ENCODE results near the gene RXRA. TPM values are rescaled to one million over a fixed set of nuclear protein-coding genes. Genes with fewer than 3 reads are reported as not detected.
A peak's percentile ranks its signal among the peaks of the same experiment; 100 is the strongest.

Gene RXRA
- polyA plus RNA-seq, 1 of the 3 experiments (the other 2 are of a cell fraction), result 7.6 TPM

DNA sequence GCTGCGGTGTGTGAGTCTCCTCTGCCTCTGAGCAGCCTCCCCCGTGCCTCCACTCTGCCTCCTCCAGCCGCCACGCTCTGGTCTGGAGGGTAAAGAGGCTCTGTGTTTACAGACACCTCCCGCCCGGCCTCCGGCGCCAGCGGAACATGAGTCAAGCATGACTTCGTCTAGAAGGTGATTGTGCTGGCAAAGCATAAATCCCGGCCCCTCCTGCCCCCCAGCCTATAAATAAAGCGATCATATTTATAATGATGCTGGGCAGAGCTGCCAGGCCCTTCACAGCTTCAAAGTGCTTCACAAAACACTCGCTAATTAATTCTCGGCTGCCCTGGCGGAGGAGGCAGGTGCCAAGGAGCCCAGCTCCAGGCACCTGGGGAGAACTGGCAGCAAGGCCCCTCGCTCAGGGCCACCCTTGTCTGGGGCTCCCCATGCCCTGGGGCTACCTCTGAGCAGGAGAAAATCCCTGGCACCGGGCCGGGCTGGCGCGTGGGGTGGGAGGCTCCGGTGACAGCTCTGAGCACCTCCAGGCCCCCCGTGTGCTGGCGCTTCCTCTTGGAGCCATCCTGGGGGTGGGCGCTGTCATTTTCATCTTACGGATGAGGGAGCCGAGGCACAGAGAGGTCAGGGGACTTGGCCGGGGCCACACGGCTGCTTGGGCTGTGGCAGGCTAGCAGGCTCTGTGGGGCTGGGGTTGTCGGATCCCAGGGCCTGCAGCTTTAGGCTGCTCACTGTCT is 87.8 kb downstream of the RXRA start (continued):
- TF ChIP-seq, protein P1, sequence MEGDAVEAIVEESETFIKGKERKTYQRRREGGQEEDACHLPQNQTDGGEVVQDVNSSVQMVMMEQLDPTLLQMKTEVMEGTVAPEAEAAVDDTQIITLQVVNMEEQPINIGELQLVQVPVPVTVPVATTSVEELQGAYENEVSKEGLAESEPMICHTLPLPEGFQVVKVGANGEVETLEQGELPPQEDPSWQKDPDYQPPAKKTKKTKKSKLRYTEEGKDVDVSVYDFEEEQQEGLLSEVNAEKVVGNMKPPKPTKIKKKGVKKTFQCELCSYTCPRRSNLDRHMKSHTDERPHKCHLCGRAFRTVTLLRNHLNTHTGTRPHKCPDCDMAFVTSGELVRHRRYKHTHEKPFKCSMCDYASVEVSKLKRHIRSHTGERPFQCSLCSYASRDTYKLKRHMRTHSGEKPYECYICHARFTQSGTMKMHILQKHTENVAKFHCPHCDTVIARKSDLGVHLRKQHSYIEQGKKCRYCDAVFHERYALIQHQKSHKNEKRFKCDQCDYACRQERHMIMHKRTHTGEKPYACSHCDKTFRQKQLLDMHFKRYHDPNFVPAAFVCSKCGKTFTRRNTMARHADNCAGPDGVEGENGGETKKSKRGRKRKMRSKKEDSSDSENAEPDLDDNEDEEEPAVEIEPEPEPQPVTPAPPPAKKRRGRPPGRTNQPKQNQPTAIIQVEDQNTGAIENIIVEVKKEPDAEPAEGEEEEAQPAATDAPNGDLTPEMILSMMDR (IDR thresholded peaks at IDR 0.05), result no peak
- TF ChIP-seq SMC3 (IDR thresholded peaks at IDR 0.05; ENCODE audit: low read depth, low read length) (no peak), SIN3A (IDR thresholded peaks at IDR 0.05; ENCODE audit: borderline replicate concordance, low read depth, low read length) (no peak), CHD2 (IDR thresholded peaks at IDR 0.05; ENCODE audit: low read length, partially characterized antibody) (no peak), FOXM1 (IDR thresholded peaks at IDR 0.05; ENCODE audit: low read depth) (no peak), RAD21 (IDR thresholded peaks at IDR 0.05; ENCODE audit: low read length) (no peak), ELF1 (IDR thresholded peaks at IDR 0.05) (no peak), TEAD4 (IDR thresholded peaks at IDR 0.05; ENCODE audit: borderline replicate concordance, insufficient read depth) (0 out of 2 replicates have a peak, but pooled peaks have one; percentile 54), TCF12 (IDR thresholded peaks at IDR 0.05) (peak; percentile 73), FOSL2 (IDR thresholded peaks at IDR 0.05; ENCODE audit: borderline replicate concordance, low read depth) (peak; percentile 64; the same call in 1 of the 2 replicates), EZH2phosphoT487 (IDR thresholded peaks at IDR 0.05; ENCODE audit: borderline replicate concordance, low read depth) (no peak)
- TF ChIP-seq, protein P2, sequence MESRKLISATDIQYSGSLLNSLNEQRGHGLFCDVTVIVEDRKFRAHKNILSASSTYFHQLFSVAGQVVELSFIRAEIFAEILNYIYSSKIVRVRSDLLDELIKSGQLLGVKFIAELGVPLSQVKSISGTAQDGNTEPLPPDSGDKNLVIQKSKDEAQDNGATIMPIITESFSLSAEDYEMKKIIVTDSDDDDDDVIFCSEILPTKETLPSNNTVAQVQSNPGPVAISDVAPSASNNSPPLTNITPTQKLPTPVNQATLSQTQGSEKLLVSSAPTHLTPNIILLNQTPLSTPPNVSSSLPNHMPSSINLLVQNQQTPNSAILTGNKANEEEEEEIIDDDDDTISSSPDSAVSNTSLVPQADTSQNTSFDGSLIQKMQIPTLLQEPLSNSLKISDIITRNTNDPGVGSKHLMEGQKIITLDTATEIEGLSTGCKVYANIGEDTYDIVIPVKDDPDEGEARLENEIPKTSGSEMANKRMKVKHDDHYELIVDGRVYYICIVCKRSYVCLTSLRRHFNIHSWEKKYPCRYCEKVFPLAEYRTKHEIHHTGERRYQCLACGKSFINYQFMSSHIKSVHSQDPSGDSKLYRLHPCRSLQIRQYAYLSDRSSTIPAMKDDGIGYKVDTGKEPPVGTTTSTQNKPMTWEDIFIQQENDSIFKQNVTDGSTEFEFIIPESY (IDR thresholded peaks at IDR 0.05; ENCODE audit: borderline replicate concordance, low read depth), result no peak
- TF ChIP-seq, protein P3, sequence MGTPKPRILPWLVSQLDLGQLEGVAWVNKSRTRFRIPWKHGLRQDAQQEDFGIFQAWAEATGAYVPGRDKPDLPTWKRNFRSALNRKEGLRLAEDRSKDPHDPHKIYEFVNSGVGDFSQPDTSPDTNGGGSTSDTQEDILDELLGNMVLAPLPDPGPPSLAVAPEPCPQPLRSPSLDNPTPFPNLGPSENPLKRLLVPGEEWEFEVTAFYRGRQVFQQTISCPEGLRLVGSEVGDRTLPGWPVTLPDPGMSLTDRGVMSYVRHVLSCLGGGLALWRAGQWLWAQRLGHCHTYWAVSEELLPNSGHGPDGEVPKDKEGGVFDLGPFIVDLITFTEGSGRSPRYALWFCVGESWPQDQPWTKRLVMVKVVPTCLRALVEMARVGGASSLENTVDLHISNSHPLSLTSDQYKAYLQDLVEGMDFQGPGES (IDR thresholded peaks at IDR 0.05; ENCODE audit: low read depth, low read length), result no peak

DNA sequence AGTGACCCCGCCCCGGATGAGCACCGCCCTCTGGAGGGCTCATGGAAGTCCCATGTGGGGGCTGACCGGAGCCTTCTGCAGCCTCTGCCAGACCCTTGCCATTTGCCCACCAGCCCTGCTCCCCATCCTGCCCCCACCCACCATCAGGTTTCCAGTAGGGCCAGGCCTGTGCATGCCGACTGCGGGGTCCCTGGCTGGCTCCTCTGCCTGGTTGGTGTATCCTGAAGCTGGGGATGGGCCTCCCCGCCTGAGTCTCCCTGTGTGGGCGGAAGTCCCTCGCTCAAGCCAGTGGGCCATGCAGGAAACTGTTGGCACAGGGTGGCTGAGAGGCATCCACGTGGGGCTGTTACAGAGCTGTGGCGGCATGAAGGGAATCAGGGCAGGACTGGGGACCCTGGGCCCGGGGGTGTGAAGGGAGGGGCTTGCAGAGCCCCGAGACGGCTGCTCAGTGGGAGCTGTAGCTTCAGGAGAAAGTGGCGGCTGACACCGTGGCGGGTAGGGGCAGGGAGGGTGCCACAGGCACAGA is 88.7 kb downstream of the RXRA start:
- Histone ChIP-seq H3K9me2 (no peaks in the 10 kb centered on the region), H3K36me3 (replicated peaks in 1 of 2; ENCODE audit: control insufficient read depth in 1 of 2, insufficient read depth in 2 of 2, low read length in 1 of 2) (peaks cover 0 to 2% of the 10 kb centered on the region in 2 experiments), H3K27ac (ENCODE audit: low read depth in 2 of 2, low read length in 1 of 2) (no peak overlapping the region), H3F3A (replicated peaks; ENCODE audit: insufficient read depth) (peaks cover 4% of the 10 kb centered on the region), H4K20me1 (ENCODE audit: insufficient read depth) (peaks cover 10% of the 10 kb centered on the region), H3K9me3 (no peaks in the 10 kb centered on the region), H3K79me2 (ENCODE audit: insufficient read depth) (no peaks in the 10 kb centered on the region), H2AFZ (ENCODE audit: low read depth) (no peak overlapping the region), H3K4me3 (ENCODE audit: low read depth in 2 of 2, low read length in 1 of 2) (no peak overlapping the region), H3K4me1 (ENCODE audit: control insufficient read depth in 1 of 2, insufficient read depth in 2 of 2, low read depth in 1 of 2, low read length in 1 of 2) (peaks cover 23 to 27% of the 10 kb centered on the region in 2 experiments; a peak in 3 of 4 replicates), H3K9ac (no peak overlapping the region), H3K27me3 (ENCODE audit: insufficient read depth) (no peaks in the 10 kb centered on the region), H3K4me2 (peak overlapping the region; percentile 73; the same call in 1 of the 2 replicates)
- ChIA-PET POLR2A (no interaction called here), CTCF (interaction anchor here (1.1 to 2.5 kb wide), 3 partner anchors 28 to 244 kb away, joined by 3 to 10 read pairs (median 9); no protein-coding TSS in a partner anchor)
- TF ChIP-seq FOSL2 (IDR thresholded peaks at IDR 0.05; ENCODE audit: borderline replicate concordance, low read depth) (no peak), POLR2AphosphoS5 (IDR thresholded peaks at IDR 0.05; ENCODE audit: low read depth, low read length) (no peak), TAF1 (IDR thresholded peaks at IDR 0.05; ENCODE audit: borderline replicate concordance, low read depth, low read length) (no peak), EZH2phosphoT487 (IDR thresholded peaks at IDR 0.05; ENCODE audit: borderline replicate concordance, low read depth) (no peak), CHD2 (IDR thresholded peaks at IDR 0.05; ENCODE audit: low read length, partially characterized antibody) (no peak), SMC3 (IDR thresholded peaks at IDR 0.05; ENCODE audit: low read depth, low read length) (no peak), YY1 (IDR thresholded peaks at IDR 0.05; ENCODE audit: low read depth) (no peak)
- TF ChIP-seq, protein P4, sequence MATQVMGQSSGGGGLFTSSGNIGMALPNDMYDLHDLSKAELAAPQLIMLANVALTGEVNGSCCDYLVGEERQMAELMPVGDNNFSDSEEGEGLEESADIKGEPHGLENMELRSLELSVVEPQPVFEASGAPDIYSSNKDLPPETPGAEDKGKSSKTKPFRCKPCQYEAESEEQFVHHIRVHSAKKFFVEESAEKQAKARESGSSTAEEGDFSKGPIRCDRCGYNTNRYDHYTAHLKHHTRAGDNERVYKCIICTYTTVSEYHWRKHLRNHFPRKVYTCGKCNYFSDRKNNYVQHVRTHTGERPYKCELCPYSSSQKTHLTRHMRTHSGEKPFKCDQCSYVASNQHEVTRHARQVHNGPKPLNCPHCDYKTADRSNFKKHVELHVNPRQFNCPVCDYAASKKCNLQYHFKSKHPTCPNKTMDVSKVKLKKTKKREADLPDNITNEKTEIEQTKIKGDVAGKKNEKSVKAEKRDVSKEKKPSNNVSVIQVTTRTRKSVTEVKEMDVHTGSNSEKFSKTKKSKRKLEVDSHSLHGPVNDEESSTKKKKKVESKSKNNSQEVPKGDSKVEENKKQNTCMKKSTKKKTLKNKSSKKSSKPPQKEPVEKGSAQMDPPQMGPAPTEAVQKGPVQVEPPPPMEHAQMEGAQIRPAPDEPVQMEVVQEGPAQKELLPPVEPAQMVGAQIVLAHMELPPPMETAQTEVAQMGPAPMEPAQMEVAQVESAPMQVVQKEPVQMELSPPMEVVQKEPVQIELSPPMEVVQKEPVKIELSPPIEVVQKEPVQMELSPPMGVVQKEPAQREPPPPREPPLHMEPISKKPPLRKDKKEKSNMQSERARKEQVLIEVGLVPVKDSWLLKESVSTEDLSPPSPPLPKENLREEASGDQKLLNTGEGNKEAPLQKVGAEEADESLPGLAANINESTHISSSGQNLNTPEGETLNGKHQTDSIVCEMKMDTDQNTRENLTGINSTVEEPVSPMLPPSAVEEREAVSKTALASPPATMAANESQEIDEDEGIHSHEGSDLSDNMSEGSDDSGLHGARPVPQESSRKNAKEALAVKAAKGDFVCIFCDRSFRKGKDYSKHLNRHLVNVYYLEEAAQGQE (IDR thresholded peaks at IDR 0.05; ENCODE audit: low read depth, low read length), result no peak
- TF ChIP-seq, protein P1 (IDR thresholded peaks at IDR 0.05), result no peak
- DNase-seq, result no peak
- WGBS (ENCODE audit: low lambda C conversion rate), result 73% methylated on average over 8 of the region's 17 CpGs
